Right atrium auricular region (tissue), 2 donors: Measurements from ENCODE around the gene CST9. TPM values are rescaled to one million over a fixed set of nuclear protein-coding genes. Genes with fewer than 3 reads are reported as not detected.

Source experiments
- DNase-seq: peaks from one replicate; pipeline ENCODE4 v3.0.0-alpha.2; 2019; ENCODE audit warnings: low spot score
- H3K27ac ChIP-seq, 2 donors: fragments of 200-600 bp; sonication (generic); 1 replicate in 1 of 2; 2 replicates in 1 of 2; pipeline ENCODE4 v1.5.1; 2016 to 2019
- H3K27me3 ChIP-seq, 2 donors: fragments of 200-600 bp; sonication (generic); one replicate each; pipeline versions ENCODE4 v1.5.1 to v1.6.0; 2017 to 2019
- H3K36me3 ChIP-seq: fragments of 200-600 bp; sonication (generic); one replicate; pipeline ENCODE4 v1.5.1; 2016
- H3K4me1 ChIP-seq, 2 donors: fragments of 200-600 bp; sonication (generic); one replicate each; pipeline versions ENCODE4 v1.5.1 to v1.6.0; 2017 to 2019
- H3K4me3 ChIP-seq, 2 donors: fragments of 200-600 bp; sonication (generic); 1 replicate in 1 of 2; 2 replicates in 1 of 2; pipeline ENCODE4 v1.5.1; 2017 to 2019; ENCODE audit warnings: mild to moderate bottlenecking in 1 of 2, moderate library complexity in 1 of 2
- H3K9me3 ChIP-seq, 2 donors: fragments of 200-600 bp; sonication (generic); one replicate each; pipeline ENCODE4 v1.5.1; 2019
- total RNA-seq, 2 donors: library from RNA; depleted of rRNA; stranded (reverse); fragments of >200 nt; gene quantifications; one replicate each; pipeline ENCODE4 v1.1.0, GENCODE V29; 2016
- TF ChIP-seq, protein P1 (sequence below), 2 donors: fragments of 200-600 bp; sonication (generic); IDR thresholded peaks; one replicate each; pipeline ENCODE4 v1.5.1; 2019; ENCODE audit warnings: antibody characterized with exemption in 2 of 2

Gene CST9
- total RNA-seq, 2 donors from 2014 or later, result not detected

DNA sequence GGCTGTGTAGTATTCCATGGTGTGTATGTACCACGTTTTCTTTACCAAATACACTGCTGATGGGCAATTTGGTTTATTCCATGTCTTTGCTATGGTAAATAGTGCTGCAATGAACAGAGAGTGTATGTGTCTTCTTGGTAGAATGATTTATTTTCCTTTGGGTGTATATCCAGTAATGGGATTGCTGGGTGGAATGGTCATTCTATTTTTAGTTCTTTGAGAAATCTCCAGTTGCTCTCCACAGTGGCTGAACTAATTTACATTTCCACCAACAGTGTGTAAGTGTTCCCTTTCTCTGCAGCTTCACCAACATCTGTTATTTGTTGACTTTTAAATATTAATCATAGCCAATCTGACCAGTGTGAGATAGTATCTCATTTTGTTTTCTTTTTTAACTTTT is 51.3 kb downstream of the CST9 start:
- Histone ChIP-seq H3K36me3 (no peaks in the 10 kb centered on the region), H3K9me3 (peaks cover 0 to 10% of the 10 kb centered on the region in 2 donors), H3K4me1 (no peaks in the 10 kb centered on the region), H3K27ac (no peak overlapping the region), H3K27me3 (no peaks in the 10 kb centered on the region), H3K4me3 (no peak overlapping the region)
- TF ChIP-seq, protein P1, sequence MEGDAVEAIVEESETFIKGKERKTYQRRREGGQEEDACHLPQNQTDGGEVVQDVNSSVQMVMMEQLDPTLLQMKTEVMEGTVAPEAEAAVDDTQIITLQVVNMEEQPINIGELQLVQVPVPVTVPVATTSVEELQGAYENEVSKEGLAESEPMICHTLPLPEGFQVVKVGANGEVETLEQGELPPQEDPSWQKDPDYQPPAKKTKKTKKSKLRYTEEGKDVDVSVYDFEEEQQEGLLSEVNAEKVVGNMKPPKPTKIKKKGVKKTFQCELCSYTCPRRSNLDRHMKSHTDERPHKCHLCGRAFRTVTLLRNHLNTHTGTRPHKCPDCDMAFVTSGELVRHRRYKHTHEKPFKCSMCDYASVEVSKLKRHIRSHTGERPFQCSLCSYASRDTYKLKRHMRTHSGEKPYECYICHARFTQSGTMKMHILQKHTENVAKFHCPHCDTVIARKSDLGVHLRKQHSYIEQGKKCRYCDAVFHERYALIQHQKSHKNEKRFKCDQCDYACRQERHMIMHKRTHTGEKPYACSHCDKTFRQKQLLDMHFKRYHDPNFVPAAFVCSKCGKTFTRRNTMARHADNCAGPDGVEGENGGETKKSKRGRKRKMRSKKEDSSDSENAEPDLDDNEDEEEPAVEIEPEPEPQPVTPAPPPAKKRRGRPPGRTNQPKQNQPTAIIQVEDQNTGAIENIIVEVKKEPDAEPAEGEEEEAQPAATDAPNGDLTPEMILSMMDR (IDR thresholded peaks at IDR 0.05), result no peak
- DNase-seq, result no peak

Other genes with a start within 250 kb of the CST9 start
- 10 to 100 TPM; 14.9 TPM for gene GZF1, start 243.7 kb downstream of the CST9 start, total RNA-seq
- 1 to 10 TPM; 4.8 to 5.1 TPM for gene NAPB, start 184.4 kb downstream of the CST9 start, total RNA-seq
- gene CSTL1, start 166.2 kb downstream of the CST9 start, total RNA-seq, result not detected
- gene CST11, start 153.0 kb downstream of the CST9 start, total RNA-seq, result not detected
- gene CST8, start 114.8 kb downstream of the CST9 start, total RNA-seq, result not detected
- not detected for gene CST9L, start 37.4 kb downstream of the CST9 start, total RNA-seq
- gene CST3, start 32.0 kb upstream of the CST9 start, total RNA-seq, result 100 to 1,000 TPM; 884 to 914 TPM
- gene CST4, start 83.1 kb upstream of the CST9 start, total RNA-seq, result not detected
- not detected for gene CST1, start 145.0 kb upstream of the CST9 start, total RNA-seq
- gene CST2, start 220.8 kb upstream of the CST9 start, total RNA-seq, result not detected